Measurements from ENCODE around the gene PPID. TPM values are rescaled to one million over a fixed set of nuclear protein-coding genes. Genes with fewer than 3 reads are reported as not detected.

The PPID gene
- total and polyA plus RNA-seq, 2 of the 13 experiments (the other 11 are each of a cell fraction or from before 2014, with no cell fraction given), result 15.4 to 63.4 TPM

DNA sequence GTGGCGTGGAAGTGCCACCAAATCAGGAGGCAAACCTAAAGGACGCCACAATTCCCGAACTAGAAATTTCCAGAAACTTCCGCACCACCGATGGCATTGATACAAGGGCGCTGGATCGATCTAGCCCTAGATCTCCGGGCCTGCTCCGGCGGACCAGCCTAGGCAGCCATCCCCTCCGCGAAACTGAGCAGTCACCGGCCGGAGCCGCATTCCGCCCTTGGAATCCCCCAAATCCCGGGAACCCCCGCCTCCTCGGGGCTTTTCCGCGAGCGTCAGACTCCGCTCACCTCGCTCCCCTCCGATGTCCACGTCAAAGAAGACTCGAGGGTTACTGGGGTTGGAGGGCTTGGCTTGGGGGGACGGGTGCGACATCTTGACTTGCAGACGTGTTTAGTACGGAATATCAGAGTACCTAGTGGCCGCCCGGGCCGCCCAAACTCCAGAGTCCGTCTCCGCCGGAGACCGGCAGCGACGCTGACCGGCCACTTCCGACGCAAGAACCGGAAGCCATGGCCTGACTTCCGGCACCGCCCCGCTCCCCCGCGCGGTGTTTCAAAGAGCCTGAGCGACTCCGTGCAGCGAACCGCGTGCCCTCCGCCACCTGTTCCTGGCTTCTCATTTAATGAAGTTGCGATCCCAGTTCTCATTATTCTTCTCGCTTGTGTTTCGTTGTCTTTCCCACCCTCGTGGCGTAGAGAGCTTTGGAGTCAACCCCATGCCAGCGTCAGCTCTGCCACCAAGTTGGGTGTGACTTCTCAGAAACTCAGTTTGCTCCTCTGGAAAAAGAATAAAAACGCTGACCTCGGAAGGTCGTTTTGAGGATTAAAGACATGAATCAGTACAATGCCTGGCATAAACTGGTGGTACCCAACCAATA lies at the start of gene PPID (continued):
- TF ChIP-seq FOXJ3 (CRISPR knock-in tag; IDR thresholded peaks at IDR 0.05; ENCODE audit: borderline replicate concordance) (peak; percentile 69; the same call in 1 of the 2 replicates), SIX4 (CRISPR knock-in tag; IDR thresholded peaks at IDR 0.05) (peak; percentile 21; the same call in 1 of the 2 replicates), SAP130 (CRISPR knock-in tag; IDR thresholded peaks at IDR 0.05; ENCODE audit: low read depth) (peak; percentile 99), ZNF788 (CRISPR knock-in tag; IDR thresholded peaks at IDR 0.05; ENCODE audit: borderline replicate concordance) (peak; percentile 58; the same call in 1 of the 2 replicates), ZNF207 (IDR thresholded peaks at IDR 0.05; ENCODE audit: borderline replicate concordance) (no peak), ZBTB7B (CRISPR knock-in tag; IDR thresholded peaks at IDR 0.05) (peak; percentile 27; the same call in 1 of the 2 replicates), DNMT3B (CRISPR knock-in tag; conservative IDR thresholded peaks at IDR 0.05) (no peak), ZNF670 (CRISPR knock-in tag; IDR thresholded peaks at IDR 0.05; ENCODE audit: borderline replicate concordance) (peak; percentile 52; the same call in 1 of the 2 replicates), FIP1L1 (IDR thresholded peaks at IDR 0.05; ENCODE audit: borderline replicate concordance, insufficient read depth, low read depth, low read length) (no peak), ZNF792 (CRISPR knock-in tag; IDR thresholded peaks at IDR 0.05) (no peak), ZNF598 (CRISPR knock-in tag; IDR thresholded peaks at IDR 0.05; ENCODE audit: borderline replicate concordance) (peak; percentile 76; the same call in 1 of the 2 replicates), SP5 (CRISPR knock-in tag; IDR thresholded peaks at IDR 0.05; ENCODE audit: borderline replicate concordance, low read depth) (0 out of 2 replicates have a peak, but pooled peaks have one; percentile 44), ZNF44 (CRISPR knock-in tag; IDR thresholded peaks at IDR 0.05) (no peak), ELF1 (CRISPR knock-in tag; IDR thresholded peaks at IDR 0.05) (peak; percentile 95), ZSCAN21 (CRISPR knock-in tag; IDR thresholded peaks at IDR 0.05; ENCODE audit: borderline replicate concordance) (peak; percentile 56)
- TF ChIP-seq, protein P1, sequence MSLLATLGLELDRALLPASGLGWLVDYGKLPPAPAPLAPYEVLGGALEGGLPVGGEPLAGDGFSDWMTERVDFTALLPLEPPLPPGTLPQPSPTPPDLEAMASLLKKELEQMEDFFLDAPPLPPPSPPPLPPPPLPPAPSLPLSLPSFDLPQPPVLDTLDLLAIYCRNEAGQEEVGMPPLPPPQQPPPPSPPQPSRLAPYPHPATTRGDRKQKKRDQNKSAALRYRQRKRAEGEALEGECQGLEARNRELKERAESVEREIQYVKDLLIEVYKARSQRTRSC (CRISPR knock-in tag; IDR thresholded peaks at IDR 0.05; ENCODE audit: low read depth), result no peak
- TF ChIP-seq, protein P2, sequence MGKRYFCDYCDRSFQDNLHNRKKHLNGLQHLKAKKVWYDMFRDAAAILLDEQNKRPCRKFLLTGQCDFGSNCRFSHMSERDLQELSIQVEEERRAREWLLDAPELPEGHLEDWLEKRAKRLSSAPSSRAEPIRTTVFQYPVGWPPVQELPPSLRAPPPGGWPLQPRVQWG (CRISPR knock-in tag; IDR thresholded peaks at IDR 0.05; ENCODE audit: borderline replicate concordance, low read depth), result no peak
- TF ChIP-seq, protein P3, sequence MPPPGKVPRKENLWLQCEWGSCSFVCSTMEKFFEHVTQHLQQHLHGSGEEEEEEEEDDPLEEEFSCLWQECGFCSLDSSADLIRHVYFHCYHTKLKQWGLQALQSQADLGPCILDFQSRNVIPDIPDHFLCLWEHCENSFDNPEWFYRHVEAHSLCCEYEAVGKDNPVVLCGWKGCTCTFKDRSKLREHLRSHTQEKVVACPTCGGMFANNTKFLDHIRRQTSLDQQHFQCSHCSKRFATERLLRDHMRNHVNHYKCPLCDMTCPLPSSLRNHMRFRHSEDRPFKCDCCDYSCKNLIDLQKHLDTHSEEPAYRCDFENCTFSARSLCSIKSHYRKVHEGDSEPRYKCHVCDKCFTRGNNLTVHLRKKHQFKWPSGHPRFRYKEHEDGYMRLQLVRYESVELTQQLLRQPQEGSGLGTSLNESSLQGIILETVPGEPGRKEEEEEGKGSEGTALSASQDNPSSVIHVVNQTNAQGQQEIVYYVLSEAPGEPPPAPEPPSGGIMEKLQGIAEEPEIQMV (CRISPR knock-in tag; IDR thresholded peaks at IDR 0.05; ENCODE audit: low read depth), result 0 out of 2 replicates have a peak, but pooled peaks have one; percentile 66
- TF ChIP-seq, protein P4, sequence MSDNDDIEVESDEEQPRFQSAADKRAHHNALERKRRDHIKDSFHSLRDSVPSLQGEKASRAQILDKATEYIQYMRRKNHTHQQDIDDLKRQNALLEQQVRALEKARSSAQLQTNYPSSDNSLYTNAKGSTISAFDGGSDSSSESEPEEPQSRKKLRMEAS (IDR thresholded peaks at IDR 0.05), result peak; percentile 99
- TF ChIP-seq, protein P5, sequence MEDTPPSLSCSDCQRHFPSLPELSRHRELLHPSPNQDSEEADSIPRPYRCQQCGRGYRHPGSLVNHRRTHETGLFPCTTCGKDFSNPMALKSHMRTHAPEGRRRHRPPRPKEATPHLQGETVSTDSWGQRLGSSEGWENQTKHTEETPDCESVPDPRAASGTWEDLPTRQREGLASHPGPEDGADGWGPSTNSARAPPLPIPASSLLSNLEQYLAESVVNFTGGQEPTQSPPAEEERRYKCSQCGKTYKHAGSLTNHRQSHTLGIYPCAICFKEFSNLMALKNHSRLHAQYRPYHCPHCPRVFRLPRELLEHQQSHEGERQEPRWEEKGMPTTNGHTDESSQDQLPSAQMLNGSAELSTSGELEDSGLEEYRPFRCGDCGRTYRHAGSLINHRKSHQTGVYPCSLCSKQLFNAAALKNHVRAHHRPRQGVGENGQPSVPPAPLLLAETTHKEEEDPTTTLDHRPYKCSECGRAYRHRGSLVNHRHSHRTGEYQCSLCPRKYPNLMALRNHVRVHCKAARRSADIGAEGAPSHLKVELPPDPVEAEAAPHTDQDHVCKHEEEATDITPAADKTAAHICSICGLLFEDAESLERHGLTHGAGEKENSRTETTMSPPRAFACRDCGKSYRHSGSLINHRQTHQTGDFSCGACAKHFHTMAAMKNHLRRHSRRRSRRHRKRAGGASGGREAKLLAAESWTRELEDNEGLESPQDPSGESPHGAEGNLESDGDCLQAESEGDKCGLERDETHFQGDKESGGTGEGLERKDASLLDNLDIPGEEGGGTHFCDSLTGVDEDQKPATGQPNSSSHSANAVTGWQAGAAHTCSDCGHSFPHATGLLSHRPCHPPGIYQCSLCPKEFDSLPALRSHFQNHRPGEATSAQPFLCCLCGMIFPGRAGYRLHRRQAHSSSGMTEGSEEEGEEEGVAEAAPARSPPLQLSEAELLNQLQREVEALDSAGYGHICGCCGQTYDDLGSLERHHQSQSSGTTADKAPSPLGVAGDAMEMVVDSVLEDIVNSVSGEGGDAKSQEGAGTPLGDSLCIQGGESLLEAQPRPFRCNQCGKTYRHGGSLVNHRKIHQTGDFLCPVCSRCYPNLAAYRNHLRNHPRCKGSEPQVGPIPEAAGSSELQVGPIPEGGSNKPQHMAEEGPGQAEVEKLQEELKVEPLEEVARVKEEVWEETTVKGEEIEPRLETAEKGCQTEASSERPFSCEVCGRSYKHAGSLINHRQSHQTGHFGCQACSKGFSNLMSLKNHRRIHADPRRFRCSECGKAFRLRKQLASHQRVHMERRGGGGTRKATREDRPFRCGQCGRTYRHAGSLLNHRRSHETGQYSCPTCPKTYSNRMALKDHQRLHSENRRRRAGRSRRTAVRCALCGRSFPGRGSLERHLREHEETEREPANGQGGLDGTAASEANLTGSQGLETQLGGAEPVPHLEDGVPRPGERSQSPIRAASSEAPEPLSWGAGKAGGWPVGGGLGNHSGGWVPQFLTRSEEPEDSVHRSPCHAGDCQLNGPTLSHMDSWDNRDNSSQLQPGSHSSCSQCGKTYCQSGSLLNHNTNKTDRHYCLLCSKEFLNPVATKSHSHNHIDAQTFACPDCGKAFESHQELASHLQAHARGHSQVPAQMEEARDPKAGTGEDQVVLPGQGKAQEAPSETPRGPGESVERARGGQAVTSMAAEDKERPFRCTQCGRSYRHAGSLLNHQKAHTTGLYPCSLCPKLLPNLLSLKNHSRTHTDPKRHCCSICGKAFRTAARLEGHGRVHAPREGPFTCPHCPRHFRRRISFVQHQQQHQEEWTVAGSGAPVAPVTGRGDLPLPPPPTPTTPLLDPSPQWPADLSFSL (CRISPR knock-in tag; IDR thresholded peaks at IDR 0.05), result no peak

Data from HepG2 (cell line).